ENCODE measurements around the gene TUBGCP4.

- no peak for TF ChIP-seq POLR2A (IDR thresholded peaks at IDR 0.05)
- no peak for TF ChIP-seq CTCF (IDR thresholded peaks at IDR 0.05)
- TF ChIP-seq POLR2AphosphoS5 (IDR thresholded peaks at IDR 0.05) = no peak
Measured at GRCh38 chr15:43347114-43347513, 23.8 kb upstream of the TUBGCP4 start.
